HEK293 (cell line): Measurements from ENCODE around the gene HOXC11.

Experiments used
- HOXA7 ChIP-seq: sonication (generic); formaldehyde crosslinking; IDR thresholded peaks from 2 replicates; pipeline ENCODE4 v1.8.1; 2022; ENCODE audit warnings: missing genetic modification reagents, borderline replicate concordance
- KLF16 ChIP-seq: fragments of 450-650 bp; formaldehyde crosslinking; IDR thresholded peaks from 2 replicates; pipeline ENCODE4 v1.5.1; 2017; ENCODE audit warnings: missing biosample characterization, missing genetic modification characterization
- MZF1 ChIP-seq: fragments of 450-650 bp; formaldehyde crosslinking; IDR thresholded peaks from 2 replicates; pipeline ENCODE4 v1.5.1; 2017; ENCODE audit warnings: missing biosample characterization, missing genetic modification characterization, borderline replicate concordance
- ZNF24 ChIP-seq: fragments of 450-650 bp; formaldehyde crosslinking; IDR thresholded peaks from 2 replicates; pipeline ENCODE4 v1.5.1; 2016; ENCODE audit warnings: missing biosample characterization, missing genetic modification characterization
- ZNF501 ChIP-seq: fragments of 450-650 bp; formaldehyde crosslinking; IDR thresholded peaks from 2 replicates; pipeline ENCODE4 v1.5.1; 2016; ENCODE audit warnings: missing biosample characterization, missing genetic modification characterization
- ZNF510 ChIP-seq: fragments of 450-650 bp; formaldehyde crosslinking; IDR thresholded peaks from 2 replicates; pipeline ENCODE4 v1.5.1; 2018; ENCODE audit warnings: mild to moderate bottlenecking, missing genetic modification characterization, missing biosample characterization; ENCODE audit not compliant: insufficient replicate concordance
- ZNF660 ChIP-seq: fragments of 450-650 bp; IDR thresholded peaks from 2 replicates; pipeline ENCODE4 v1.5.1; 2018; ENCODE audit warnings: missing biosample characterization, mild to moderate bottlenecking, missing genetic modification characterization
- TF ChIP-seq, protein P1 (sequence below): fragments of 450-650 bp; formaldehyde crosslinking; IDR thresholded peaks from 2 replicates; pipeline ENCODE4 v1.5.1; 2016; ENCODE audit warnings: missing biosample characterization, missing genetic modification characterization
- TF ChIP-seq, protein P2 (sequence below): fragments of 450-650 bp; formaldehyde crosslinking; IDR thresholded peaks from 2 replicates; pipeline ENCODE4 v1.5.1; 2016; ENCODE audit warnings: missing biosample characterization, missing genetic modification characterization
- TF ChIP-seq, protein P3 (sequence below): fragments of 450-650 bp; formaldehyde crosslinking; IDR thresholded peaks from 2 replicates; pipeline ENCODE4 v1.5.1; 2016; ENCODE audit warnings: missing biosample characterization, missing genetic modification characterization

DNA sequence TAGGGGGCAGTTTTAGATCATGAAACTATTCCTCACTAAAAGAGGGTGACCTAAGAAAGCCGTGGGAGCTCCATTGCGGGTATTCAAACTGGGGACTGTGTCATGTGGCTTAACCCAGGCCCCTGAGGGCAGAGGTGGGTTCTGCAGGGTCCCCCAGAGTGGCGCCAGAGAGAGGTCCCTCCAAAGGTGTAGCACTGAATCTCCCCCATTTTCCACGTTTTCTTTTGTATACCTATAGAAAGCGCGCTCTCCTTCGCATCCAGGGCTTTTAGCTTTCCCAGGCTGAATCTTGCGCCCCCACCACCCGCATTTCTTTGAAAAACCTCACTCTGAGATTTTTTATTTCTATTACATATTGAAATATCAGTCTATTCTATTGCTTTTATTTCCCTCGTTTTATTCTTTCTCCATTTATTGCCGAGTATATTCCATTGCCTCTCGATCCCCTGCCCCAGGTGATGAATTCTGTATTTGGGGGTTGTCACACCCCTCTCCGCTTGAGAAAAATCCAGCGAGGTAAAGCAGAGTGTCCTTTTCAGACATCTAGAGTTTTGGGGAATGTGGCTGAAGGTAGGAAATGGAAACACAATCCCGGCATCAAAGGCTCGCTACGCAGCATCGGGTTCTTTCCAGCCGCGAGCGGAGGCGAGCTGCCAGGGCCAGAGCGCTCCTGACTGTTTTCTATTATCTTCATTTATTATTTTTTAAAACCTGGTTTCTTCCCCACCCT lies 35.2 kb upstream of the HOXC11 start:
- TF ChIP-seq HOXA7 (no peak), ZNF24 (no peak), MZF1 (tag by site-specific recombination) (no peak), ZNF501 (tag by site-specific recombination) (no peak), KLF16 (no peak), ZNF660 (tag by site-specific recombination) (no peak), ZNF510 (no peak)
- TF ChIP-seq, protein P1, sequence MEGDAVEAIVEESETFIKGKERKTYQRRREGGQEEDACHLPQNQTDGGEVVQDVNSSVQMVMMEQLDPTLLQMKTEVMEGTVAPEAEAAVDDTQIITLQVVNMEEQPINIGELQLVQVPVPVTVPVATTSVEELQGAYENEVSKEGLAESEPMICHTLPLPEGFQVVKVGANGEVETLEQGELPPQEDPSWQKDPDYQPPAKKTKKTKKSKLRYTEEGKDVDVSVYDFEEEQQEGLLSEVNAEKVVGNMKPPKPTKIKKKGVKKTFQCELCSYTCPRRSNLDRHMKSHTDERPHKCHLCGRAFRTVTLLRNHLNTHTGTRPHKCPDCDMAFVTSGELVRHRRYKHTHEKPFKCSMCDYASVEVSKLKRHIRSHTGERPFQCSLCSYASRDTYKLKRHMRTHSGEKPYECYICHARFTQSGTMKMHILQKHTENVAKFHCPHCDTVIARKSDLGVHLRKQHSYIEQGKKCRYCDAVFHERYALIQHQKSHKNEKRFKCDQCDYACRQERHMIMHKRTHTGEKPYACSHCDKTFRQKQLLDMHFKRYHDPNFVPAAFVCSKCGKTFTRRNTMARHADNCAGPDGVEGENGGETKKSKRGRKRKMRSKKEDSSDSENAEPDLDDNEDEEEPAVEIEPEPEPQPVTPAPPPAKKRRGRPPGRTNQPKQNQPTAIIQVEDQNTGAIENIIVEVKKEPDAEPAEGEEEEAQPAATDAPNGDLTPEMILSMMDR (tag by site-specific recombination), result peak; percentile 9; the same call in 1 of the 2 replicates
- TF ChIP-seq, protein P2, sequence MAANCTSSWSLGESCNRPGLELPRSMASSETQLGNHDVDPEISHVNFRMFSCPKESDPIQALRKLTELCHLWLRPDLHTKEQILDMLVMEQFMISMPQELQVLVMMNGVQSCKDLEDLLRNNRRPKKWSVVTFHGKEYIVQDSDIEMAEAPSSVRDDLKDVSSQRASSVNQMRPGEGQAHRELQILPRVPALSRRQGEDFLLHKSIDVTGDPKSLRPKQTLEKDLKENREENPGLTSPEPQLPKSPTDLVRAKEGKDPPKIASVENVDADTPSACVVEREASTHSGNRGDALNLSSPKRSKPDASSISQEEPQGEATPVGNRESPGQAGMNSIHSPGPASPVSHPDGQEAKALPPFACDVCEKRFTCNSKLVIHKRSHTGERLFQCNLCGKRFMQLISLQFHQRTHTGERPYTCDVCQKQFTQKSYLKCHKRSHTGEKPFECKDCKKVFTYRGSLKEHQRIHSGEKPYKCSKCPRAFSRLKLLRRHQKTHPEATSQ (tag by site-specific recombination), result no peak
- TF ChIP-seq, protein P3, sequence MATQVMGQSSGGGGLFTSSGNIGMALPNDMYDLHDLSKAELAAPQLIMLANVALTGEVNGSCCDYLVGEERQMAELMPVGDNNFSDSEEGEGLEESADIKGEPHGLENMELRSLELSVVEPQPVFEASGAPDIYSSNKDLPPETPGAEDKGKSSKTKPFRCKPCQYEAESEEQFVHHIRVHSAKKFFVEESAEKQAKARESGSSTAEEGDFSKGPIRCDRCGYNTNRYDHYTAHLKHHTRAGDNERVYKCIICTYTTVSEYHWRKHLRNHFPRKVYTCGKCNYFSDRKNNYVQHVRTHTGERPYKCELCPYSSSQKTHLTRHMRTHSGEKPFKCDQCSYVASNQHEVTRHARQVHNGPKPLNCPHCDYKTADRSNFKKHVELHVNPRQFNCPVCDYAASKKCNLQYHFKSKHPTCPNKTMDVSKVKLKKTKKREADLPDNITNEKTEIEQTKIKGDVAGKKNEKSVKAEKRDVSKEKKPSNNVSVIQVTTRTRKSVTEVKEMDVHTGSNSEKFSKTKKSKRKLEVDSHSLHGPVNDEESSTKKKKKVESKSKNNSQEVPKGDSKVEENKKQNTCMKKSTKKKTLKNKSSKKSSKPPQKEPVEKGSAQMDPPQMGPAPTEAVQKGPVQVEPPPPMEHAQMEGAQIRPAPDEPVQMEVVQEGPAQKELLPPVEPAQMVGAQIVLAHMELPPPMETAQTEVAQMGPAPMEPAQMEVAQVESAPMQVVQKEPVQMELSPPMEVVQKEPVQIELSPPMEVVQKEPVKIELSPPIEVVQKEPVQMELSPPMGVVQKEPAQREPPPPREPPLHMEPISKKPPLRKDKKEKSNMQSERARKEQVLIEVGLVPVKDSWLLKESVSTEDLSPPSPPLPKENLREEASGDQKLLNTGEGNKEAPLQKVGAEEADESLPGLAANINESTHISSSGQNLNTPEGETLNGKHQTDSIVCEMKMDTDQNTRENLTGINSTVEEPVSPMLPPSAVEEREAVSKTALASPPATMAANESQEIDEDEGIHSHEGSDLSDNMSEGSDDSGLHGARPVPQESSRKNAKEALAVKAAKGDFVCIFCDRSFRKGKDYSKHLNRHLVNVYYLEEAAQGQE (tag by site-specific recombination), result no peak
